HG03280 (cell line): Measurements from ENCODE around the gene SAYSD1.
"Not testable (repeated sequence)": the region's sequence is repeated elsewhere in the genome, so short reads cannot be mapped to it uniquely, and the experiment has no call there.

Experiments
- ATAC-seq: cut with Tn5 transposase; IDR thresholded peaks from one replicate; pipeline ENCODE4 v1.9.1; 2021; ENCODE audit warnings: mild to moderate bottlenecking, moderate library complexity; ENCODE audit not compliant: unreplicated experiment

SAYSD1 gene

GRCh38 chr6:39114704-39115599, at the start of gene SAYSD1:
TSS of gene SAYSD1 (minus strand) at chr6:39115186. CDS start at chr6:39115089, 97 bp downstream.
- ATAC-seq, result peak; percentile 92

GRCh38 chr6:39157511-39157910, 42.5 kb upstream of the SAYSD1 start:
- ATAC-seq, result no peak

GRCh38 chr6:39156801-39157200, 41.8 kb upstream of the SAYSD1 start:
- ATAC-seq, result no peak

- no peak for ATAC-seq
Measured at GRCh38 chr6:39154705-39155104, 39.7 kb upstream of the SAYSD1 start.

GRCh38 chr6:39153766-39154397, 38.9 kb upstream of the SAYSD1 start:
- no peak for ATAC-seq

- ATAC-seq, result no peak
Measured at GRCh38 chr6:39152262-39152661, 37.3 kb upstream of the SAYSD1 start.

- no peak for ATAC-seq
Measured at GRCh38 chr6:39151211-39151610, 36.2 kb upstream of the SAYSD1 start.

GRCh38 chr6:39144481-39145173, 29.6 kb upstream of the SAYSD1 start:
- ATAC-seq, result no peak

GRCh38 chr6:39143238-39143930, 28.4 kb upstream of the SAYSD1 start:
- no peak for ATAC-seq

GRCh38 chr6:39140556-39141167, 25.7 kb upstream of the SAYSD1 start:
- ATAC-seq, result no peak

- ATAC-seq, result no peak
Measured at GRCh38 chr6:39137245-39137644, 22.3 kb upstream of the SAYSD1 start.

- not testable (repeated sequence) for ATAC-seq
Measured at GRCh38 chr6:39136207-39136606, 21.2 kb upstream of the SAYSD1 start.

GRCh38 chr6:39134761-39135160, 19.8 kb upstream of the SAYSD1 start:
- not testable (repeated sequence) for ATAC-seq

- no peak for ATAC-seq
Measured at GRCh38 chr6:39130691-39131090, 15.7 kb upstream of the SAYSD1 start.

GRCh38 chr6:39128832-39129231, 13.8 kb upstream of the SAYSD1 start:
- ATAC-seq, result no peak

GRCh38 chr6:39128106-39128505, 13.1 kb upstream of the SAYSD1 start:
- ATAC-seq, result no peak

GRCh38 chr6:39124114-39124513, 9.1 kb upstream of the SAYSD1 start:
- no peak for ATAC-seq

- ATAC-seq, result no peak
Measured at GRCh38 chr6:39118921-39119320, 3.9 kb upstream of the SAYSD1 start.

- peak; percentile 12 for ATAC-seq
Measured at GRCh38 chr6:39114388-39114703, 640 bp downstream of the SAYSD1 start.

GRCh38 chr6:39113788-39114187, 1.2 kb downstream of the SAYSD1 start:
- no peak for ATAC-seq

GRCh38 chr6:39111280-39111679, 3.7 kb downstream of the SAYSD1 start:
- ATAC-seq, result no peak
